Transverse colon (tissue), 4 donors: Measurements from ENCODE around the gene TARP.

Source experiments
- DNase-seq: peaks from one replicate; pipeline ENCODE4 v3.0.0-alpha.2; 2019
- H3K27ac ChIP-seq, 4 donors: fragments of 200-600 bp; sonication (generic); 2 replicates each; pipeline ENCODE4 v1.5.1; 2016 to 2018; ENCODE audit warnings: inconsistent platforms in 4 of 4
- H3K27me3 ChIP-seq: fragments of 200-600 bp; sonication (generic); 2 replicates; pipeline ENCODE4 v1.5.1; 2017; ENCODE audit warnings: inconsistent platforms
- H3K36me3 ChIP-seq, 4 donors: fragments of 200-600 bp; sonication (generic); 2 replicates each; pipeline ENCODE4 v1.5.1; 2017 to 2019; ENCODE audit warnings: inconsistent platforms in 4 of 4
- H3K4me1 ChIP-seq, 4 donors: fragments of 200-600 bp; sonication (generic); 2 replicates each; pipeline ENCODE4 v1.5.1; 2017 to 2020; ENCODE audit warnings: inconsistent platforms in 4 of 4
- H3K4me3 ChIP-seq, 4 donors: fragments of 200-600 bp; sonication (generic); 1 replicate in 1 of 4; 2 replicates in 3 of 4; pipeline versions ENCODE4 v1.5.1 to v1.6.1; 2017 to 2019; ENCODE audit warnings: inconsistent platforms in 4 of 4
- H3K9me3 ChIP-seq, 2 donors: fragments of 200-600 bp; sonication (generic); 2 replicates each; pipeline ENCODE4 v1.5.1; 2017 to 2019; ENCODE audit warnings: inconsistent platforms in 2 of 2
- EP300 ChIP-seq: sonication (generic); formaldehyde crosslinking; IDR thresholded peaks from one replicate; pipeline ENCODE4 v1.6.1; 2017; ENCODE audit warnings: antibody characterized with exemption, low read depth
- POLR2A ChIP-seq: fragments of 450-650 bp; IDR thresholded peaks from one replicate; pipeline ENCODE4 v1.6.1; 2016; ENCODE audit warnings: antibody characterized with exemption, mild to moderate bottlenecking, moderate library complexity
- POLR2AphosphoS5 ChIP-seq, 3 donors: sonication (generic); formaldehyde crosslinking; IDR thresholded peaks; one replicate each; pipeline ENCODE4 v1.6.1; 2016; ENCODE audit warnings: antibody characterized with exemption in 3 of 3
- WGBS, 2 donors: methylation state at CpG; one replicate each; pipeline ENCODE4 v1.1.5; 2018; ENCODE audit warnings: low coverage in 1 of 2; 5-methylcytosine and 5-hydroxymethylcytosine counted together
- in situ Hi-C, 4 donors: fragments of 200-750 bp; cut with MboI; loops; one replicate each; pipeline versions ENCODE4 v1.15.0 to v1.15.1; 2017; ENCODE audit warnings: low sequenced_read_pairs in 3 of 4, low pct_ligation_motif_present in 1 of 4, low pct_unique_long_range_greater_than_20kb in 1 of 4
- intact Hi-C: fragments of 100-400 bp; cut with DNase I; formaldehyde crosslinking; loops from one replicate; pipeline ENCODE4 v1.15.1; 2023; ENCODE audit warnings: low total_unique reads
- TF ChIP-seq, protein P1 (sequence below), 5 experiments: fragments of 200-600 bp in 3 of 5; fragments of 450-650 bp in 2 of 5; sonication (generic) in 3 of 5; IDR thresholded peaks; 1 replicate in 2 of 5; 2 replicates in 3 of 5; pipeline ENCODE4 v1.5.1; 2016 to 2017; ENCODE audit warnings: antibody characterized with exemption in 5 of 5, inconsistent platforms in 3 of 5, mild to moderate bottlenecking in 2 of 5, moderate library complexity in 1 of 5

The TARP gene

DNA sequence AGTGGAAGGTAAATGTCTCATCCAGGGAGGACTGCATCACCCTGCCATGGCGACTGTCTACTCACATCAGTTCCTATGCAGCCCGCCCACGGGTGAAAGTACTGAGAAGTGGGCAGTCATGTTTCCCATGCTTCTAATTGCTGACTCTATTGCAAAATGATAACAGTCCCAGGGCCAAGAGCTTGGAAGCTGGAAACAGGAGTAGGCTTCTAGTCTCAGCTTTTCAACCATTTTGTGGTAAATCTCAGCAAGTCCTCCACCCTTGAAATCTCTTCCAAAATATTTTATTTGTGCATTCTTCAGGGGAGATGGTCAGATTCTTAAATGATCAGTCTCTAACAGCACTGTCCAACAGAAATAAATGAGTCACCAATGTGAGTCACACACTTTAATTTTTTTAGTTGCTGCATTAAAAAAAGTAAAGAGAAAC is 48.1 kb upstream of the TARP start:
- in situ Hi-C loops, result no loop called here

GRCh38 chr7:38321050-38321449 is 47.6 kb upstream of the TARP start:
- H3K9me3 ChIP-seq, result no peaks in the 10 kb centered on the region
- no peak overlapping the region for H3K4me3 ChIP-seq
- H3K27ac ChIP-seq, result no peak overlapping the region
- no peaks in the 10 kb centered on the region for H3K36me3 ChIP-seq
- in situ Hi-C loops (no loop called here), intact Hi-C loops (no loop called here)
- H3K27me3 ChIP-seq, result no peaks in the 10 kb centered on the region
- peaks cover 0 to 3% (median 0%) of the 10 kb centered on the region in 4 donors for H3K4me1 ChIP-seq
- TF ChIP-seq POLR2A (no peak), POLR2AphosphoS5 (IDR thresholded peaks at IDR 0.05) (no peak), EP300 (no peak)
- TF ChIP-seq, protein P1, sequence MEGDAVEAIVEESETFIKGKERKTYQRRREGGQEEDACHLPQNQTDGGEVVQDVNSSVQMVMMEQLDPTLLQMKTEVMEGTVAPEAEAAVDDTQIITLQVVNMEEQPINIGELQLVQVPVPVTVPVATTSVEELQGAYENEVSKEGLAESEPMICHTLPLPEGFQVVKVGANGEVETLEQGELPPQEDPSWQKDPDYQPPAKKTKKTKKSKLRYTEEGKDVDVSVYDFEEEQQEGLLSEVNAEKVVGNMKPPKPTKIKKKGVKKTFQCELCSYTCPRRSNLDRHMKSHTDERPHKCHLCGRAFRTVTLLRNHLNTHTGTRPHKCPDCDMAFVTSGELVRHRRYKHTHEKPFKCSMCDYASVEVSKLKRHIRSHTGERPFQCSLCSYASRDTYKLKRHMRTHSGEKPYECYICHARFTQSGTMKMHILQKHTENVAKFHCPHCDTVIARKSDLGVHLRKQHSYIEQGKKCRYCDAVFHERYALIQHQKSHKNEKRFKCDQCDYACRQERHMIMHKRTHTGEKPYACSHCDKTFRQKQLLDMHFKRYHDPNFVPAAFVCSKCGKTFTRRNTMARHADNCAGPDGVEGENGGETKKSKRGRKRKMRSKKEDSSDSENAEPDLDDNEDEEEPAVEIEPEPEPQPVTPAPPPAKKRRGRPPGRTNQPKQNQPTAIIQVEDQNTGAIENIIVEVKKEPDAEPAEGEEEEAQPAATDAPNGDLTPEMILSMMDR (IDR thresholded peaks at IDR 0.05), result no peak
- no peak for DNase-seq

More for the DNA sequence above, 48.1 kb upstream of the TARP start:
- no peak for DNase-seq
- no peak overlapping the region for H3K4me3 ChIP-seq
- no peaks in the 10 kb centered on the region for H3K27me3 ChIP-seq
- no peaks in the 10 kb centered on the region for H3K9me3 ChIP-seq
- H3K36me3 ChIP-seq, result no peaks in the 10 kb centered on the region
- no peak overlapping the region for H3K27ac ChIP-seq
- TF ChIP-seq EP300, result no peak
- no peak for TF ChIP-seq POLR2AphosphoS5 (IDR thresholded peaks at IDR 0.05)
- no peak for TF ChIP-seq POLR2A
- TF ChIP-seq, protein P1 (IDR thresholded peaks at IDR 0.05), result no peak
- H3K4me1 ChIP-seq, result peaks cover 0 to 3% (median 0%) of the 10 kb centered on the region in 4 donors
- intact Hi-C loops, result no loop called here
- 49% methylated on average over 3 of the region's 3 CpGs; no CpG with 5 or more reads in 1 of the 2 donors for WGBS, 2 donors

- no peak for TF ChIP-seq EP300
- no peak for TF ChIP-seq POLR2AphosphoS5 (IDR thresholded peaks at IDR 0.05)
- no peak for TF ChIP-seq POLR2A
- TF ChIP-seq, protein P1 (IDR thresholded peaks at IDR 0.05), result no peak
- no peak overlapping the region for H3K27ac ChIP-seq
- H3K9me3 ChIP-seq, result no peaks in the 10 kb centered on the region
- no peaks in the 10 kb centered on the region for H3K36me3 ChIP-seq
- no peaks in the 10 kb centered on the region for H3K27me3 ChIP-seq
- in situ Hi-C loops (no loop called here), intact Hi-C loops (no loop called here)
- no peak overlapping the region for H3K4me3 ChIP-seq
- 43% methylated on average over 2 of the region's 2 CpGs; no CpG with 5 or more reads in 1 of the 2 donors for WGBS, 2 donors
- peaks cover 0 to 3% (median 0%) of the 10 kb centered on the region in 4 donors for H3K4me1 ChIP-seq
- no peak for DNase-seq
These were observed 46.4 kb upstream of the TARP start for GRCh38 chr7:38319873-38320272.

DNA sequence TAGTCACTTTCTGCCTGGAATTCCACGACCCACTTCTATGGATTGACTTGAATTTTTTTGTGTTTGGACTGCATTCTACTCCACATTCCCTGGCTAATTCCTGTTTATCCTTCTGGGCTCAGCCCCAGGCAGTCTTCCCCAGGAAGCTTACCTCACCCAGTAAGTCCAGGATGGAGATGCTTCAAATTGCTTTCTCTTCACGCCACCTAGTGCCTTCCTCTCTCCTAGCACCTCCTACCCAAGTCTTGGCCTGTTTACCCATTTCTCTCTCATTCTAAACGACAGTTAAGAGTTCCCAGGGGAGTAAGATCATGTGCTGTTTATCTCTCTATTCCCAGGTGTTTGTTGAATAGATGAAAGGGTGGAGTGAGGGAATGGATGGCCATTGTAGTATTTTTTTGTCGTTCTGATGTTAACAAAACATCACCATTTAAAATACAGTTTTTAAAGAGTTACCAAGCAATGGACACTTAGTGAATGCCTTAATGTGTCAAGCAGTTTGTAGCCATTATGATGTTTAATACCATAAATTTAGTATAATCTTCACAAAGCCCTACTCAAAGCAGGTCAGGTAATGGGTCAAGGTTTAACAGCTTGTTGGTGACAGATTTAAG is 45.5 kb upstream of the TARP start:
- intact Hi-C loops, result no loop called here
- Histone ChIP-seq H3K4me3 (no peak overlapping the region), H3K36me3 (no peaks in the 10 kb centered on the region), H3K4me1 (peaks cover 0 to 3% (median 0%) of the 10 kb centered on the region in 4 donors), H3K27ac (peak overlapping the region in 2 of 4 donors; percentile 2 to 25), H3K27me3 (no peaks in the 10 kb centered on the region), H3K9me3 (no peaks in the 10 kb centered on the region)
- peak; percentile 27 for DNase-seq
- TF ChIP-seq EP300, result no peak
- no peak for TF ChIP-seq POLR2A
- TF ChIP-seq, protein P1 (IDR thresholded peaks at IDR 0.05), result peak; percentile 21 to 40 (median 36)
- TF ChIP-seq POLR2AphosphoS5 (IDR thresholded peaks at IDR 0.05), result no peak
- WGBS, 2 donors, result 10 to 14% methylated on average over 4 of the region's 4 CpGs
- in situ Hi-C loops, result no loop called here
